Peyer's patch (tissue), 4 donors: ENCODE measurements around the gene ZNRF1.

Experiments used
- POLR2A ChIP-seq, 2 donors: fragments of 450-650 bp; IDR thresholded peaks; one replicate each; pipeline ENCODE4 v1.5.1; 2017; ENCODE audit warnings: antibody characterized with exemption in 2 of 2, mild to moderate bottlenecking in 2 of 2, moderate library complexity in 2 of 2
- TF ChIP-seq, protein P1 (sequence below), 6 experiments: fragments of 450-650 bp in 4 of 6; fragments of 200-600 bp in 2 of 6; sonication (generic) in 1 of 6; IDR thresholded peaks; one replicate each; pipeline ENCODE4 v1.5.1; 2017 to 2019; ENCODE audit warnings: antibody characterized with exemption in 6 of 6, mild to moderate bottlenecking in 3 of 6, moderate library complexity in 1 of 6

DNA sequence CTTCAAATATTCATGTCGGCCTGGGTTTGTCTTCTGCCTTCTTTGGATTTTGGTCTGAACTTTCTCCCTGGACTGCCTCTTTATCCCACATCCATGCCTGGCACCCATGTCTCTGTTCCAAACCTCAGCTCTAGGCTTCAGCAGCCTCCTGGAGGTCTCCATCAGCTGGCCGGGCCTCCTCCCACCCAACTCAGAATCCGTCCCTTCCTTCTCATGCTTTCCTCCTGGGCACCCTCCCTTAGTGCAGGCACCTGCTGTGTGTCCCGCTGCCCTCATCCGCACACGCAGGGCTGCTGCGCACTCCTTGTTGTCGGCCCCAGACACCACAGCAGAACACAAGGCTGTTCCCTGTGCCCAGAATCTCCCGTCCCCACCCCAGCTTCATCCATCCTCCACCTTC is 103.8 kb downstream of the ZNRF1 start:
- TF ChIP-seq, protein P1, sequence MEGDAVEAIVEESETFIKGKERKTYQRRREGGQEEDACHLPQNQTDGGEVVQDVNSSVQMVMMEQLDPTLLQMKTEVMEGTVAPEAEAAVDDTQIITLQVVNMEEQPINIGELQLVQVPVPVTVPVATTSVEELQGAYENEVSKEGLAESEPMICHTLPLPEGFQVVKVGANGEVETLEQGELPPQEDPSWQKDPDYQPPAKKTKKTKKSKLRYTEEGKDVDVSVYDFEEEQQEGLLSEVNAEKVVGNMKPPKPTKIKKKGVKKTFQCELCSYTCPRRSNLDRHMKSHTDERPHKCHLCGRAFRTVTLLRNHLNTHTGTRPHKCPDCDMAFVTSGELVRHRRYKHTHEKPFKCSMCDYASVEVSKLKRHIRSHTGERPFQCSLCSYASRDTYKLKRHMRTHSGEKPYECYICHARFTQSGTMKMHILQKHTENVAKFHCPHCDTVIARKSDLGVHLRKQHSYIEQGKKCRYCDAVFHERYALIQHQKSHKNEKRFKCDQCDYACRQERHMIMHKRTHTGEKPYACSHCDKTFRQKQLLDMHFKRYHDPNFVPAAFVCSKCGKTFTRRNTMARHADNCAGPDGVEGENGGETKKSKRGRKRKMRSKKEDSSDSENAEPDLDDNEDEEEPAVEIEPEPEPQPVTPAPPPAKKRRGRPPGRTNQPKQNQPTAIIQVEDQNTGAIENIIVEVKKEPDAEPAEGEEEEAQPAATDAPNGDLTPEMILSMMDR (IDR thresholded peaks at IDR 0.05), result no peak
- no peak for TF ChIP-seq POLR2A (IDR thresholded peaks at IDR 0.05)
